ENCODE results near the gene STOML1.

- no peak for TF ChIP-seq EZH2 (IDR thresholded peaks at IDR 0.05)
- TF ChIP-seq YY1 (IDR thresholded peaks at IDR 0.05; ENCODE audit: extremely low read depth, insufficient replicate concordance, low read depth, low read length): no peak
- no peak for TF ChIP-seq CTCF (IDR thresholded peaks at IDR 0.05 in 2 of 3, conservative IDR thresholded peaks at IDR 0.05 in 1 of 3; ENCODE audit: borderline replicate concordance in 1 of 3, insufficient read depth in 1 of 3, low read depth in 2 of 3, low read length in 2 of 3)
Measured at GRCh38 chr15:73994912-73995622, 3.0 kb upstream of the STOML1 start.

Data from HCT116 (cell line).